WTC11 (cell line): ENCODE measurements around the gene IL5RA.

Experiments used
- ELF4 ChIP-seq: sonication (generic); formaldehyde crosslinking; IDR thresholded peaks from 2 replicates; pipeline ENCODE4 v1.8.1; 2022; ENCODE audit warnings: low read depth, mild to moderate bottlenecking, moderate library complexity, missing genetic modification reagents
- EMX1 ChIP-seq: fragments of 250-450 bp; sonication (Bioruptor Pico); IDR thresholded peaks from 2 replicates; pipeline ENCODE4 v1.8.0; 2021; ENCODE audit warnings: mild to moderate bottlenecking
- ESRRA ChIP-seq: sonication (generic); formaldehyde crosslinking; IDR thresholded peaks from 2 replicates; pipeline ENCODE4 v1.8.1; 2022; ENCODE audit warnings: mild to moderate bottlenecking, missing genetic modification reagents, borderline replicate concordance
- KAT7 ChIP-seq: sonication (generic); formaldehyde crosslinking; IDR thresholded peaks from 2 replicates; pipeline ENCODE4 v1.8.1; 2023; ENCODE audit warnings: missing genetic modification reagents, mild to moderate bottlenecking, borderline replicate concordance
- NFYB ChIP-seq: sonication (generic); formaldehyde crosslinking; conservative IDR thresholded peaks from 2 replicates; pipeline ENCODE4 v1.8.0; 2022; ENCODE audit warnings: low read depth, missing genetic modification reagents
- NR1H2 ChIP-seq: sonication (generic); formaldehyde crosslinking; IDR thresholded peaks from 2 replicates; pipeline ENCODE4 v1.9.0; 2021; ENCODE audit warnings: mild to moderate bottlenecking, moderate library complexity, missing genetic modification reagents
- ZBTB21 ChIP-seq: sonication (generic); formaldehyde crosslinking; IDR thresholded peaks from 2 replicates; pipeline ENCODE4 v1.8.1; 2023; ENCODE audit warnings: mild to moderate bottlenecking, missing genetic modification reagents, borderline replicate concordance
- ZNF396 ChIP-seq: fragments of 250-450 bp; sonication (Bioruptor Pico); IDR thresholded peaks from 2 replicates; pipeline ENCODE4 v1.8.0; 2021; ENCODE audit warnings: mild to moderate bottlenecking, moderate library complexity, borderline replicate concordance
- TF ChIP-seq, protein P1 (sequence below): fragments of 200-600 bp; IDR thresholded peaks from 2 replicates; pipeline ENCODE4 v1.8.0; 2022; ENCODE audit warnings: antibody characterized with exemption
- TF ChIP-seq, protein P2 (sequence below): sonication (generic); formaldehyde crosslinking; IDR thresholded peaks from 2 replicates; pipeline ENCODE4 v1.8.1; 2023; ENCODE audit warnings: mild to moderate bottlenecking, missing genetic modification reagents, moderate library complexity
- TF ChIP-seq, protein P3 (sequence below): fragments of 250-450 bp; sonication (Bioruptor Pico); IDR thresholded peaks from 2 replicates; pipeline ENCODE4 v2.1.2; 2022; ENCODE audit warnings: mild to moderate bottlenecking, moderate library complexity
- TF ChIP-seq, protein P4 (sequence below): sonication (generic); formaldehyde crosslinking; IDR thresholded peaks from 2 replicates; pipeline ENCODE4 v1.8.0; 2022; ENCODE audit warnings: mild to moderate bottlenecking, missing genetic modification reagents
- TF ChIP-seq, protein P5 (sequence below): fragments of 250-450 bp; sonication (Bioruptor Pico); IDR thresholded peaks from 2 replicates; pipeline ENCODE4 v1.9.0; 2021; ENCODE audit warnings: moderate library complexity, mild to moderate bottlenecking, inconsistent platforms, borderline replicate concordance
- TF ChIP-seq, protein P6 (sequence below): sonication (generic); formaldehyde crosslinking; IDR thresholded peaks from 2 replicates; pipeline ENCODE4 v1.8.1; 2023; ENCODE audit warnings: mild to moderate bottlenecking, moderate library complexity, missing genetic modification reagents

DNA sequence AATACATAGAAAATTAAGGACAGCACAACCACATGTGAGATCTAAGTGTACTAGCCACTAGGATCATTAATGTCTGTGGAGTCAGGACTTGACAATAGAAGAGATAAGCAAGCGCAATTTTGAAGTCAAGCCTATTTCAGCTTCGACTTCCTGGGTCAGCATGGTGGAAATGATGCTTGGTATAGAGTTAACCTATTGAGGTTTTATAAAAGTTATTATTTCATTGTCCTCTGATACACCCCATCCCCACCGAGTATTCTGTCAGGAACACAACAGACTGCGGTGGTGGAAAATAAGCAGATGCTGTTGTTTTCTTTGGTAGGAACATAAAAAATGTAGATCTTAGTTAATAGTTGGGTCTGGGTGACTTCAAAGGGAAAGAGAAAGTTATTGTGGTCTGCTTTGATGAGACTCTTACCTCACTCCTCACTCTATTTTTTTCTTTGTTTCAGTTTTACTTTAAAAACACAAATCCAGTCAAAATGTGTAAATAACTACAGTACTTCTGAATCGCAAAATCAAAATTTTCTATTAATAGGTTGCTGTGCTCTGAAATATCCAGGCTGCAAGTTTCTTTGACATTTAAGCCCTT lies 82.1 kb downstream of the IL5RA start:
- TF ChIP-seq, protein P1, sequence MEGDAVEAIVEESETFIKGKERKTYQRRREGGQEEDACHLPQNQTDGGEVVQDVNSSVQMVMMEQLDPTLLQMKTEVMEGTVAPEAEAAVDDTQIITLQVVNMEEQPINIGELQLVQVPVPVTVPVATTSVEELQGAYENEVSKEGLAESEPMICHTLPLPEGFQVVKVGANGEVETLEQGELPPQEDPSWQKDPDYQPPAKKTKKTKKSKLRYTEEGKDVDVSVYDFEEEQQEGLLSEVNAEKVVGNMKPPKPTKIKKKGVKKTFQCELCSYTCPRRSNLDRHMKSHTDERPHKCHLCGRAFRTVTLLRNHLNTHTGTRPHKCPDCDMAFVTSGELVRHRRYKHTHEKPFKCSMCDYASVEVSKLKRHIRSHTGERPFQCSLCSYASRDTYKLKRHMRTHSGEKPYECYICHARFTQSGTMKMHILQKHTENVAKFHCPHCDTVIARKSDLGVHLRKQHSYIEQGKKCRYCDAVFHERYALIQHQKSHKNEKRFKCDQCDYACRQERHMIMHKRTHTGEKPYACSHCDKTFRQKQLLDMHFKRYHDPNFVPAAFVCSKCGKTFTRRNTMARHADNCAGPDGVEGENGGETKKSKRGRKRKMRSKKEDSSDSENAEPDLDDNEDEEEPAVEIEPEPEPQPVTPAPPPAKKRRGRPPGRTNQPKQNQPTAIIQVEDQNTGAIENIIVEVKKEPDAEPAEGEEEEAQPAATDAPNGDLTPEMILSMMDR = no peak
- TF ChIP-seq ESRRA (CRISPR knock-in tag) (no peak), KAT7 (CRISPR knock-in tag) (no peak), NR1H2 (CRISPR knock-in tag) (no peak), ELF4 (CRISPR knock-in tag) (no peak), ZNF396 (CRISPR knock-in tag) (no peak), EMX1 (CRISPR knock-in tag) (no peak), ZBTB21 (CRISPR knock-in tag) (no peak), NFYB (CRISPR knock-in tag) (no peak)
- TF ChIP-seq, protein P2, sequence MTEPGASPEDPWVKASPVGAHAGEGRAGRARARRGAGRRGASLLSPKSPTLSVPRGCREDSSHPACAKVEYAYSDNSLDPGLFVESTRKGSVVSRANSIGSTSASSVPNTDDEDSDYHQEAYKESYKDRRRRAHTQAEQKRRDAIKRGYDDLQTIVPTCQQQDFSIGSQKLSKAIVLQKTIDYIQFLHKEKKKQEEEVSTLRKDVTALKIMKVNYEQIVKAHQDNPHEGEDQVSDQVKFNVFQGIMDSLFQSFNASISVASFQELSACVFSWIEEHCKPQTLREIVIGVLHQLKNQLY = no peak
- TF ChIP-seq, protein P3, sequence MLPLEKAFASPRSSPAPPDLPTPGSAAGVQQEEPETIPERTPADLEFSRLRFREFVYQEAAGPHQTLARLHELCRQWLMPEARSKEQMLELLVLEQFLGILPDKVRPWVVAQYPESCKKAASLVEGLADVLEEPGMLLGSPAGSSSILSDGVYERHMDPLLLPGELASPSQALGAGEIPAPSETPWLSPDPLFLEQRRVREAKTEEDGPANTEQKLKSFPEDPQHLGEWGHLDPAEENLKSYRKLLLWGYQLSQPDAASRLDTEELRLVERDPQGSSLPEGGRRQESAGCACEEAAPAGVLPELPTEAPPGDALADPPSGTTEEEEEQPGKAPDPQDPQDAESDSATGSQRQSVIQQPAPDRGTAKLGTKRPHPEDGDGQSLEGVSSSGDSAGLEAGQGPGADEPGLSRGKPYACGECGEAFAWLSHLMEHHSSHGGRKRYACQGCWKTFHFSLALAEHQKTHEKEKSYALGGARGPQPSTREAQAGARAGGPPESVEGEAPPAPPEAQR = no peak
- TF ChIP-seq, protein P4, sequence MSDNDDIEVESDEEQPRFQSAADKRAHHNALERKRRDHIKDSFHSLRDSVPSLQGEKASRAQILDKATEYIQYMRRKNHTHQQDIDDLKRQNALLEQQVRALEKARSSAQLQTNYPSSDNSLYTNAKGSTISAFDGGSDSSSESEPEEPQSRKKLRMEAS (CRISPR knock-in tag) = no peak
- TF ChIP-seq, protein P5, sequence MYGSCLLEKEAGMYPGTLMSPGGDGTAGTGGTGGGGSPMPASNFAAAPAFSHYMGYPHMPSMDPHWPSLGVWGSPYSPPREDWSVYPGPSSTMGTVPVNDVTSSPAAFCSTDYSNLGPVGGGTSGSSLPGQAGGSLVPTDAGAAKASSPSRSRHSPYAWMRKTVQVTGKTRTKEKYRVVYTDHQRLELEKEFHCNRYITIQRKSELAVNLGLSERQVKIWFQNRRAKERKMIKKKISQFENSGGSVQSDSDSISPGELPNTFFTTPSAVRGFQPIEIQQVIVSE (CRISPR knock-in tag) = no peak
- TF ChIP-seq, protein P6, sequence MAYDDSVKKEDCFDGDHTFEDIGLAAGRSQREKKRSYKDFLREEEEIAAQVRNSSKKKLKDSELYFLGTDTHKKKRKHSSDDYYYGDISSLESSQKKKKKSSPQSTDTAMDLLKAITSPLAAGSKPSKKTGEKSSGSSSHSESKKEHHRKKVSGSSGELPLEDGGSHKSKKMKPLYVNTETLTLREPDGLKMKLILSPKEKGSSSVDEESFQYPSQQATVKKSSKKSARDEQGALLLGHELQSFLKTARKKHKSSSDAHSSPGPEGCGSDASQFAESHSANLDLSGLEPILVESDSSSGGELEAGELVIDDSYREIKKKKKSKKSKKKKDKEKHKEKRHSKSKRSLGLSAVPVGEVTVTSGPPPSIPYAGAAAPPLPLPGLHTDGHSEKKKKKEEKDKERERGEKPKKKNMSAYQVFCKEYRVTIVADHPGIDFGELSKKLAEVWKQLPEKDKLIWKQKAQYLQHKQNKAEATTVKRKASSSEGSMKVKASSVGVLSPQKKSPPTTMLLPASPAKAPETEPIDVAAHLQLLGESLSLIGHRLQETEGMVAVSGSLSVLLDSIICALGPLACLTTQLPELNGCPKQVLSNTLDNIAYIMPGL (CRISPR knock-in tag) = no peak
